ENCODE results near the gene FIBCD1. TPM values are rescaled to one million over a fixed set of nuclear protein-coding genes. Genes with fewer than 3 reads are reported as not detected.

FIBCD1 gene
- total RNA-seq, 1 donor, result 5.1 TPM

DNA sequence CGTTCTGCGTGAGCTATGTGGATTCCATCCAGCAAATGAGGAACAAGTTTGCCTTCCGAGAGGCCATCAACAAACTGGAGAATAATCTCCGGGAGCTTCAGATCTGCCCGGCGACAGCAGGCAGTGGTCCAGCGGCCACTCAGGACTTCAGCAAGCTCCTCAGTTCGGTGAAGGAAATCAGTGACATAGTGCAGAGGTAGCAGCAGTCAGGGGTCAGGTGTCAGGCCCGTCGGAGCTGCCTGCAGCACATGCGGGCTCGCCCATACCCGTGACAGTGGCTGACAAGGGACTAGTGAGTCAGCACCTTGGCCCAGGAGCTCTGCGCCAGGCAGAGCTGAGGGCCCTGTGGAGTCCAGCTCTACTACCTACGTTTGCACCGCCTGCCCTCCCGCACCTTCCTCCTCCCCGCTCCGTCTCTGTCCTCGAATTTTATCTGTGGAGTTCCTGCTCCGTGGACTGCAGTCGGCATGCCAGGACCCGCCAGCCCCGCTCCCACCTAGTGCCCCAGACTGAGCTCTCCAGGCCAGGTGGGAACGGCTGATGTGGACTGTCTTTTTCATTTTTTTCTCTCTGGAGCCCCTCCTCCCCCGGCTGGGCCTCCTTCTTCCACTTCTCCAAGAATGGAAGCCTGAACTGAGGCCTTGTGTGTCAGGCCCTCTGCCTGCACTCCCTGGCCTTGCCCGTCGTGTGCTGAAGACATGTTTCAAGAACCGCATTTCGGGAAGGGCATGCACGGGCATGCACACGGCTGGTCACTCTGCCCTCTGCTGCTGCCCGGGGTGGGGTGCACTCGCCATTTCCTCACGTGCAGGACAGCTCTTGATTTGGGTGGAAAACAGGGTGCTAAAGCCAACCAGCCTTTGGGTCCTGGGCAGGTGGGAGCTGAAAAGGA is 53.3 kb downstream of the FIBCD1 start:
- peaks cover 56% of the 10 kb centered on the region for H4K20me1 ChIP-seq (ENCODE audit: insufficient read depth, low read length)
- peak; percentile 44 for DNase-seq (ENCODE audit: insufficient read length, low spot score, missing footprints)
- H2AFZ ChIP-seq (ENCODE audit: low read length), result no peak overlapping the region

DNA sequence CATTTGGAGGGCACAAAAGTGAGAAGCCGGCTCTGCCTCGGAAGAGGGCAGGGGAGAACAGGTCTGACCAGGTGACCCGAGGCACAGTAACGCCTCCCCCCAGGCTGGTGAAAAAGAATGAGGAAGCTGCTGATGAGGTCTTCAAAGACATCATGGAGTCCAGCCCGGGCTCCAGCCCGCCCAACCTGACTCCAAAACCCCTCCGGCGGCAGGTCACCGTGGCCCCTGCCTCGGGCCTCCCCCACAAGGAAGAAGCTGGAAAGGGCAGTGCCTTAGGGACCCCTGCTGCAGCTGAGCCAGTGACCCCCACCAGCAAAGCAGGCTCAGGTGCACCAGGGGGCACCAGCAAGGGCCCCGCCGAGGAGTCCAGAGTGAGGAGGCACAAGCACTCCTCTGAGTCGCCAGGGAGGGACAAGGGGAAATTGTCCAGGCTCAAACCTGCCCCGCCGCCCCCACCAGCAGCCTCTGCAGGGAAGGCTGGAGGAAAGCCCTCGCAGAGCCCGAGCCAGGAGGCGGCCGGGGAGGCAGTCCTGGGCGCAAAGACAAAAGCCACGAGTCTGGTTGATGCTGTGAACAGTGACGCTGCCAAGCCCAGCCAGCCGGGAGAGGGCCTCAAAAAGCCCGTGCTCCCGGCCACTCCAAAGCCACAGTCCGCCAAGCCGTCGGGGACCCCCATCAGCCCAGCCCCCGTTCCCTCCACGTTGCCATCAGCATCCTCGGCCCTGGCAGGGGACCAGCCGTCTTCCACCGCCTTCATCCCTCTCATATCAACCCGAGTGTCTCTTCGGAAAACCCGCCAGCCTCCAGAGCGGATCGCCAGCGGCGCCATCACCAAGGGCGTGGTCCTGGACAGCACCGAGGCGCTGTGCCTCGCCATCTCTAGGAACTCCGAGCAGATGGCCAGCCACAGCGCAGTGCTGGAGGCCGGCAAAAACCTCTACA is 54.2 kb downstream of the FIBCD1 start:
- Histone ChIP-seq H3K4me1 (ENCODE audit: insufficient read depth, low read length) (no peaks in the 10 kb centered on the region), H4K20me1 (ENCODE audit: insufficient read depth, low read length) (peaks cover 59% of the 10 kb centered on the region), H3K27ac (ENCODE audit: low read depth, low read length) (no peak overlapping the region), H3K9me3 (ENCODE audit: low read depth, low read length) (no peaks in the 10 kb centered on the region), H3K36me3 (ENCODE audit: insufficient read depth, low read length) (peaks cover 90% of the 10 kb centered on the region), H3K4me3 (ENCODE audit: insufficient read depth, low read length) (no peak overlapping the region), H3K79me2 (ENCODE audit: insufficient read depth, low read length) (peaks cover 39% of the 10 kb centered on the region), H2AFZ (ENCODE audit: low read length) (no peak overlapping the region), H3K4me2 (ENCODE audit: insufficient read depth, low read length) (no peak overlapping the region), H3K27me3 (ENCODE audit: insufficient read depth, low read length) (no peaks in the 10 kb centered on the region)
- TF ChIP-seq, protein P1, sequence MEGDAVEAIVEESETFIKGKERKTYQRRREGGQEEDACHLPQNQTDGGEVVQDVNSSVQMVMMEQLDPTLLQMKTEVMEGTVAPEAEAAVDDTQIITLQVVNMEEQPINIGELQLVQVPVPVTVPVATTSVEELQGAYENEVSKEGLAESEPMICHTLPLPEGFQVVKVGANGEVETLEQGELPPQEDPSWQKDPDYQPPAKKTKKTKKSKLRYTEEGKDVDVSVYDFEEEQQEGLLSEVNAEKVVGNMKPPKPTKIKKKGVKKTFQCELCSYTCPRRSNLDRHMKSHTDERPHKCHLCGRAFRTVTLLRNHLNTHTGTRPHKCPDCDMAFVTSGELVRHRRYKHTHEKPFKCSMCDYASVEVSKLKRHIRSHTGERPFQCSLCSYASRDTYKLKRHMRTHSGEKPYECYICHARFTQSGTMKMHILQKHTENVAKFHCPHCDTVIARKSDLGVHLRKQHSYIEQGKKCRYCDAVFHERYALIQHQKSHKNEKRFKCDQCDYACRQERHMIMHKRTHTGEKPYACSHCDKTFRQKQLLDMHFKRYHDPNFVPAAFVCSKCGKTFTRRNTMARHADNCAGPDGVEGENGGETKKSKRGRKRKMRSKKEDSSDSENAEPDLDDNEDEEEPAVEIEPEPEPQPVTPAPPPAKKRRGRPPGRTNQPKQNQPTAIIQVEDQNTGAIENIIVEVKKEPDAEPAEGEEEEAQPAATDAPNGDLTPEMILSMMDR (IDR thresholded peaks at IDR 0.05; ENCODE audit: extremely low read depth, low read depth, low read length), result no peak
- peak; percentile 76 for DNase-seq (ENCODE audit: insufficient read length, low spot score, missing footprints)

More for the DNA sequence above, 53.3 kb downstream of the FIBCD1 start:
- H3K36me3 ChIP-seq (ENCODE audit: insufficient read depth, low read length), result peaks cover 90% of the 10 kb centered on the region
- no peak overlapping the region for H3K27ac ChIP-seq (ENCODE audit: low read depth, low read length)
- no peaks in the 10 kb centered on the region for H3K4me1 ChIP-seq (ENCODE audit: insufficient read depth, low read length)
- no peak overlapping the region for H3K4me2 ChIP-seq (ENCODE audit: insufficient read depth, low read length)
- no peaks in the 10 kb centered on the region for H3K9me3 ChIP-seq (ENCODE audit: low read depth, low read length)
- H3K27me3 ChIP-seq (ENCODE audit: insufficient read depth, low read length), result no peaks in the 10 kb centered on the region
- H3K79me2 ChIP-seq (ENCODE audit: insufficient read depth, low read length), result peaks cover 32% of the 10 kb centered on the region
- TF ChIP-seq, protein P1 (IDR thresholded peaks at IDR 0.05; ENCODE audit: extremely low read depth, low read depth, low read length), result no peak
- no peak overlapping the region for H3K4me3 ChIP-seq (ENCODE audit: insufficient read depth, low read length)

DNA sequence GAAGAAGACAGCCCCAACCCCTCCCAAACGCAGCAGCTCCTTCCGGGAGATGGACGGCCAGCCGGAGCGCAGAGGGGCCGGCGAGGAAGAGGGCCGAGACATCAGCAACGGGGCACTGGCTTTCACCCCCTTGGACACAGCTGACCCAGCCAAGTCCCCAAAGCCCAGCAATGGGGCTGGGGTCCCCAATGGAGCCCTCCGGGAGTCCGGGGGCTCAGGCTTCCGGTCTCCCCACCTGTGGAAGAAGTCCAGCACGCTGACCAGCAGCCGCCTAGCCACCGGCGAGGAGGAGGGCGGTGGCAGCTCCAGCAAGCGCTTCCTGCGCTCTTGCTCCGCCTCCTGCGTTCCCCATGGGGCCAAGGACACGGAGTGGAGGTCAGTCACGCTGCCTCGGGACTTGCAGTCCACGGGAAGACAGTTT is 54.9 kb downstream of the FIBCD1 start:
- peaks cover 43% of the 10 kb centered on the region for H3K79me2 ChIP-seq (ENCODE audit: insufficient read depth, low read length)
- no peaks in the 10 kb centered on the region for H3K4me1 ChIP-seq (ENCODE audit: insufficient read depth, low read length)
- no peaks in the 10 kb centered on the region for H3K9me3 ChIP-seq (ENCODE audit: low read depth, low read length)
- peaks cover 95% of the 10 kb centered on the region for H3K36me3 ChIP-seq (ENCODE audit: insufficient read depth, low read length)
- H3K4me2 ChIP-seq (ENCODE audit: insufficient read depth, low read length), result no peak overlapping the region
- H3K27ac ChIP-seq (ENCODE audit: low read depth, low read length), result no peak overlapping the region
- no peak overlapping the region for H2AFZ ChIP-seq (ENCODE audit: low read length)
- H3K27me3 ChIP-seq (ENCODE audit: insufficient read depth, low read length), result no peaks in the 10 kb centered on the region
- TF ChIP-seq, protein P1 (IDR thresholded peaks at IDR 0.05; ENCODE audit: extremely low read depth, low read depth, low read length), result no peak
- no peak overlapping the region for H3K4me3 ChIP-seq (ENCODE audit: insufficient read depth, low read length)
- H4K20me1 ChIP-seq (ENCODE audit: insufficient read depth, low read length), result peaks cover 65% of the 10 kb centered on the region
- DNase-seq (ENCODE audit: insufficient read length, low spot score, missing footprints), result peak; percentile 22
